Measurements from ENCODE around the gene NT5DC2. TPM values are rescaled to one million over a fixed set of nuclear protein-coding genes. Genes with fewer than 3 reads are reported as not detected.
A peak's percentile ranks its signal among the peaks of the same experiment; 100 is the strongest.

The NT5DC2 gene
- total RNA-seq, 2 donors from 2014 or later: 12.5 to 49.1 TPM

DNA sequence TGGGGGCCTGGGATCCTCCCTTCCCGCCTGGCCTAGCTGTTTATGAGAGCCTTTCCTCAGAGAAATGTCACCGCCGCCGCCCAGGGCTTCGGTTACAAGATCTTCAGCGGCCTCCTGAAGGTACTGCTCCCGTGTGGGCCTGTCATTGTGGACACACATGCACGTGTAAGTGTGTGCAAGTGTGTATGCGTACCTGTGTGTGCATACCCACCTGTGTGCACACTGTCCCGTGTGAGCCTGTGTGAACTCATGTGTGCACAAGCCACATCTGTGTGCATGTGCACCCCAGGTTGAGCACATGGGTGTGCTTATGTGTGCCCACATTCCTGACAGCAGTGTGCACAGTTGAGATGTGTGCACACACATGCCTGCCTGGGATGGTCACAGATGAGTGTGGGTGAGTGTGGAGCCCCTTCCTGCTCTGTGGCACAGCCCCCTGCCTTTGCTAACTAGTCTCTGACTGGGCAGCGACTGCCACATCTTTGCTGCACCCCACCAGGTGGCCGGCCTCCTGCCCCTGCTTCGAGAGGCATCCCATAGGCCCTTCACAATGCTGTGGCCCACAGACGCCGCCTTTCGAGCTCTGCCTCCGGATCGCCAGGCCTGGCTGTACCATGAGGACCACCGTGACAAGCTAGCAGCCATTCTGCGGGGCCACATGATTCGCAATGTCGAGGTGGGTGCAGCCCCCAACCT lies 14.1 kb downstream of the NT5DC2 start:
- TF ChIP-seq, protein P1, sequence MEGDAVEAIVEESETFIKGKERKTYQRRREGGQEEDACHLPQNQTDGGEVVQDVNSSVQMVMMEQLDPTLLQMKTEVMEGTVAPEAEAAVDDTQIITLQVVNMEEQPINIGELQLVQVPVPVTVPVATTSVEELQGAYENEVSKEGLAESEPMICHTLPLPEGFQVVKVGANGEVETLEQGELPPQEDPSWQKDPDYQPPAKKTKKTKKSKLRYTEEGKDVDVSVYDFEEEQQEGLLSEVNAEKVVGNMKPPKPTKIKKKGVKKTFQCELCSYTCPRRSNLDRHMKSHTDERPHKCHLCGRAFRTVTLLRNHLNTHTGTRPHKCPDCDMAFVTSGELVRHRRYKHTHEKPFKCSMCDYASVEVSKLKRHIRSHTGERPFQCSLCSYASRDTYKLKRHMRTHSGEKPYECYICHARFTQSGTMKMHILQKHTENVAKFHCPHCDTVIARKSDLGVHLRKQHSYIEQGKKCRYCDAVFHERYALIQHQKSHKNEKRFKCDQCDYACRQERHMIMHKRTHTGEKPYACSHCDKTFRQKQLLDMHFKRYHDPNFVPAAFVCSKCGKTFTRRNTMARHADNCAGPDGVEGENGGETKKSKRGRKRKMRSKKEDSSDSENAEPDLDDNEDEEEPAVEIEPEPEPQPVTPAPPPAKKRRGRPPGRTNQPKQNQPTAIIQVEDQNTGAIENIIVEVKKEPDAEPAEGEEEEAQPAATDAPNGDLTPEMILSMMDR (IDR thresholded peaks at IDR 0.05): no peak
- Histone ChIP-seq H3K9me3 (no peaks in the 10 kb centered on the region), H3K4me3 (no peak overlapping the region), H3K27ac (no peak overlapping the region), H3K9ac (ENCODE audit: low read depth in 2 of 2, low read length in 2 of 2) (no peak overlapping the region), H3K4me1 (no peaks in the 10 kb centered on the region), H3K36me3 (no peaks in the 10 kb centered on the region), H3K27me3 (no peaks in the 10 kb centered on the region)
- no peak for DNase-seq
- intact Hi-C loops (cut with DNase I): no loop called here

DNA sequence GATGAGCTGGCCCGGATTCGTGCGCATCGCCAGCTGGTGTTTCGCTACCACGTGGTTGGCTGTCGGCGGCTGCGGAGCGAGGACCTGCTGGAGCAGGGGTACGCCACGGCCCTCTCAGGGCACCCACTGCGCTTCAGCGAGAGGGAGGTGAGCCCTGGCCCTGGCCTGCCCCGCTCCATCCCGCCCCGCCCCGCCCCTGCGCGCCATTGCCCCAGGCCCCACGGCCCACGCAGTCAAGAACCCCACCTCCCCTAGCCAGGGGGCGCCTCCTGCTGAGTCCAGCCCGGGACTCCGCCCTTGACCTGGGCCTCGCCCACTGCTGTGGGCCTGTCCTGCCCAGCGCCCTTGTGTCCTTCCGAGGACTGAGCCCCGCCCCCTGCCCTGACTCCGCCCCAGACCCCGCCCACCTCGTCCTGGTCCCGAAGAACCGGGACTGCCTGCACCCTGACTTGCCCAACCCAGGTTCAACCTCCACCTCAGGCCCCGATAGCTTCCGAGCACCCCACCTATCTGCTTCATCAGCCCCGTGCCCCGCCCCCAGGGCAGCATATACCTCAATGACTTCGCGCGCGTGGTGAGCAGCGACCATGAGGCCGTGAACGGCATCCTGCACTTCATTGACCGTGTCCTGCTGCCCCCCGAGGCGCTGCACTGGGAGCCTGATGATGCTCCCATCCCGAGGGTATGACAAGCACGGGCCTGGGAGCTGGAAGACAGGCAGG lies 14.8 kb downstream of the NT5DC2 start:
- peak; percentile 59 for DNase-seq
- intact Hi-C loops (cut with DNase I): no loop called here
- TF ChIP-seq, protein P1 (IDR thresholded peaks at IDR 0.05): no peak
- Histone ChIP-seq H3K27ac (no peak overlapping the region), H3K36me3 (no peaks in the 10 kb centered on the region), H3K9ac (ENCODE audit: low read depth in 2 of 2, low read length in 2 of 2) (no peak overlapping the region), H3K9me3 (no peaks in the 10 kb centered on the region), H3K4me3 (peak overlapping the region; percentile 35), H3K4me1 (no peaks in the 10 kb centered on the region), H3K27me3 (no peaks in the 10 kb centered on the region)

DNA sequence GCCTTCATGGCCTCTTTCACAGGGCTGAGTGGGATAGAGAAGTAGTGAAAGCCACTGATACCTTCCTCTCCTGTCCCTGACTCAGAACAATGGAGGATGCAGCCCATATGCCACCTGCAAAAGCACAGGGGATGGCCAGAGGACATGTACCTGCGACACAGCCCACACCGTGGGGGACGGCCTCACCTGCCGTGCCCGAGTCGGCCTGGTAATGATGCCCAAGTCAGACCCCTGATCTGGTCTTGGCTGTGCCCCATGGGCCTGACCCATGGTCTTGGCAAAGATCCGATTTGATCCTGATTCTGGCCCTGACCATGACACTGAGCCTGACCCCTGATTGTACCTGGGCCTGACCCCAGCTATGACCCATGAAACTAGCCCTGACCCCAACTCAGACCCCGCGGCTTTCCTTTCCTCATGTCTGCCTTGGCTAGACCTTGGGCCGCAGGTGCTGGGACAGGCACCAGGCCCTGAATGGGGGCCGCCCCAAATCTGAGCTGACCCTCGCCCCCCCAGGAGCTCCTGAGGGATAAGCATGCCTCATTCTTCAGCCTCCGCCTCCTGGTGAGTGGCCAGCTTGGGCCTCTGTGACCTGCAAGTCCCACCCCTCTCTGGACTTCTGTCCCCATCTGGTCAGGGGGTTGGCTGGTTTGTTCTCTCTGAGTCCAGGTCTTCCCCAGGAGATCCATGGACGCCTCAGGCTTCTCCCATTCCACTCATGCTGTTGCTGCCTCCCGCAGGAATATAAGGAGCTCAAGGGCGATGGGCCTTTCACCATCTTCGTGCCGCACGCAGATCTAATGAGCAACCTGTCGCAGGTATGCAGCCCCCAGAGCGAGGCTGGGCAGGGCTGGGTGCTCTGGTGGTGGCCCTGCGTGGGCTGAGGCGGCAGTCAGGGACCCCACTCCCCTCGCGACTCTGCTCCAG lies 15.6 kb downstream of the NT5DC2 start:
- H3K27ac ChIP-seq: no peak overlapping the region
- no peaks in the 10 kb centered on the region for H3K27me3 ChIP-seq
- TF ChIP-seq, protein P1 (IDR thresholded peaks at IDR 0.05): no peak
- H3K9me3 ChIP-seq: no peaks in the 10 kb centered on the region
- intact Hi-C loops (cut with DNase I): no loop called here
- no peaks in the 10 kb centered on the region for H3K4me1 ChIP-seq
- no peak for DNase-seq
- H3K9ac ChIP-seq (ENCODE audit: low read depth in 2 of 2, low read length in 2 of 2): no peak overlapping the region
- H3K4me3 ChIP-seq: peak overlapping the region; percentile 35
- H3K36me3 ChIP-seq: no peaks in the 10 kb centered on the region

DNA sequence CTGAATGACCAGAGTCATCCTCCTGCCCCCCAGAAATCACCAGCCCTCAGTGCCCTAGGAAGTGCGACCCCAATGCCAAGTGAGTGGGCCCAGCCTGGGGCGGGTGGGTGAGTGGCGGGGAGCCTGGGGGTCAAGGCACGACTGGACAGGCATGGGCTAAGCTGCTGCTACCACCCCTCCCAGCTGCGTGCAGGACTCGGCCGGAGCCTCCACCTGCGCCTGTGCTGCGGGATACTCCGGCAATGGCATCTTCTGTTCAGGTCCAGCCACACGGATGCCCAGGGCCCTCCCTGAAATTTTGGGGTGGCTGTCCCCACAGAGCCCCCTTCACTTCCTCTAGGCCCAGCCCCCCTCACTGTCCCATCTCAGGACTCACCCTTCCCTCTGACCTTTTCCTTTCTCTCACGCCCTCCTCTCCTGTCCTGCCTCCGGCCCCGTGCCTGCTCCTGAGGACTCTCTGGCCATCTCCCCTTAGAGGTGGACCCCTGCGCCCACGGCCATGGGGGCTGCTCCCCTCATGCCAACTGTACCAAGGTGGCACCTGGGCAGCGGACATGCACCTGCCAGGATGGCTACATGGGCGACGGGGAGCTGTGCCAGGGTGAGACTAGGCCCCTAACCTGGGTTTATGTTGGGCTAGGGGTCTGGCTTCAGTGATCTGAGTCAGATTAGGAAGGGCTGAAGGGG lies 17.0 kb downstream of the NT5DC2 start:
- intact Hi-C loops (cut with DNase I): no loop called here
- Histone ChIP-seq H3K27me3 (no peaks in the 10 kb centered on the region), H3K9me3 (no peaks in the 10 kb centered on the region), H3K4me1 (no peaks in the 10 kb centered on the region), H3K9ac (ENCODE audit: low read depth in 2 of 2, low read length in 2 of 2) (no peak overlapping the region), H3K36me3 (no peaks in the 10 kb centered on the region), H3K4me3 (no peak overlapping the region), H3K27ac (no peak overlapping the region)
- TF ChIP-seq, protein P1 (IDR thresholded peaks at IDR 0.05): no peak
- DNase-seq: no peak

DNA sequence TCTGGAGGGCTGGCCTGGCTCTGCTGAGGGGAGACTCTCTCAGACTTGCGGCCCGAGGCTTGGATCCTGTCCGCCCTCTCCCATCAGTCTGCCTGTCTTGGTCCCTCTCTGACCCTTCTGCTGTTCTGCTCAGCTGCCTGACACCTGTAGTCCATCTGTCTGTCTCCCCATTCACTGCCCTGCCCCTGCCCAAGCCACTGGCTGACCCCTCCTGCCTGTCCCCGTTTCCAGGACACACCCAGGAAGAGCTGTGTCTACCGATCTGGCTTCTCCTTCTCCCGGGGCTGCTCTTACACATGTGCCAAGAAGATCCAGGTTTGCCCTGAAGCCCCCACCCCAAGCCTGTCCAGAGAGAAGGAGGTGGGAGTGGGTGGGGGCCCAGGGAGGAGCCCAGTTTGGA lies 18.5 kb downstream of the NT5DC2 start:
- no peak overlapping the region for H3K4me3 ChIP-seq
- no peaks in the 10 kb centered on the region for H3K4me1 ChIP-seq
- DNase-seq: no peak
- TF ChIP-seq, protein P1 (IDR thresholded peaks at IDR 0.05): no peak
- H3K9ac ChIP-seq (ENCODE audit: low read depth in 2 of 2, low read length in 2 of 2): no peak overlapping the region
- H3K36me3 ChIP-seq: no peaks in the 10 kb centered on the region
- H3K27ac ChIP-seq: no peak overlapping the region
- H3K27me3 ChIP-seq: no peaks in the 10 kb centered on the region
- intact Hi-C loops (cut with DNase I): no loop called here
- H3K9me3 ChIP-seq: no peaks in the 10 kb centered on the region
